WTC11 (cell line): ENCODE measurements around the gene PKIG. TPM values are rescaled to one million over a fixed set of nuclear protein-coding genes. Genes with fewer than 3 reads are reported as not detected.

ENCODE experiments used
- ATAC-seq: fragments of 200-7000 bp; cut with Tn5 transposase; 2 replicates; pipeline ENCODE4 v1.10.0; 2021; ENCODE audit warnings: mild to moderate bottlenecking, moderate library complexity
- CTCF ChIA-PET: fragments of 300-600 bp; sonication (Branson Sonifier 250); formaldehyde crosslinking; loops from one replicate; lab custom pipeline; 2021; ENCODE audit warnings: antibody characterized with exemption; lab: Charles Lee
- POLR2A ChIA-PET: fragments of 350-600 bp; sonication (Branson Sonifier 250); formaldehyde crosslinking; loops from one replicate; lab custom pipeline; 2021; ENCODE audit warnings: antibody characterized with exemption; lab: Charles Lee
- DNase-seq: peaks from one replicate; pipeline ENCODE4 v3.0.0; 2021; ENCODE audit warnings: low spot score
- H3K27ac Mint-ChIP-seq: 2 replicates; pipeline ENCODE4 v1.8.0; 2021; ENCODE audit warnings: mixed read lengths
- H3K27me3 Mint-ChIP-seq: 2 replicates; pipeline ENCODE4 v1.8.0; 2021; ENCODE audit warnings: low read depth, mild to moderate bottlenecking, moderate library complexity, mixed read lengths
- H3K36me3 Mint-ChIP-seq: 2 replicates; pipeline ENCODE4 v1.8.0; 2021; ENCODE audit warnings: mixed read lengths
- H3K4me1 Mint-ChIP-seq: 2 replicates; pipeline ENCODE4 v1.8.0; 2022; ENCODE audit warnings: mixed read lengths
- H3K4me3 Mint-ChIP-seq: 2 replicates; pipeline ENCODE4 v1.8.0; 2021; ENCODE audit warnings: mild to moderate bottlenecking, moderate library complexity, mixed read lengths
- H3K9me3 Mint-ChIP-seq: 2 replicates; pipeline ENCODE4 v1.8.0; 2021; ENCODE audit warnings: mixed read lengths
- CTCF ChIP-seq: fragments of 200-600 bp; IDR thresholded peaks from 2 replicates; pipeline ENCODE4 v1.8.0; 2022; ENCODE audit warnings: antibody characterized with exemption
- ESRRA ChIP-seq: sonication (generic); formaldehyde crosslinking; IDR thresholded peaks from 2 replicates; pipeline ENCODE4 v1.8.1; 2022; ENCODE audit warnings: mild to moderate bottlenecking, missing genetic modification reagents, borderline replicate concordance
- ETV6 ChIP-seq: sonication (generic); formaldehyde crosslinking; IDR thresholded peaks from 2 replicates; pipeline ENCODE4 v1.8.1; 2022; ENCODE audit warnings: mild to moderate bottlenecking, missing genetic modification reagents
- FOXP1 ChIP-seq: sonication (generic); formaldehyde crosslinking; IDR thresholded peaks from 2 replicates; pipeline ENCODE4 v1.8.0; 2022; ENCODE audit warnings: missing genetic modification reagents, mild to moderate bottlenecking, moderate library complexity, borderline replicate concordance
- IRF1 ChIP-seq: sonication (generic); formaldehyde crosslinking; IDR thresholded peaks from 2 replicates; pipeline ENCODE4 v1.8.0; 2023; ENCODE audit warnings: missing genetic modification reagents
- IRF2 ChIP-seq: sonication (generic); formaldehyde crosslinking; IDR thresholded peaks from 2 replicates; pipeline ENCODE4 v1.8.0; 2022; ENCODE audit warnings: low read depth, missing genetic modification reagents, borderline replicate concordance
- MYBL2 ChIP-seq: sonication (generic); formaldehyde crosslinking; IDR thresholded peaks from 2 replicates; pipeline ENCODE4 v1.8.1; 2023; ENCODE audit warnings: mild to moderate bottlenecking, moderate library complexity, missing genetic modification reagents
- NR3C1 ChIP-seq: sonication (generic); formaldehyde crosslinking; conservative IDR thresholded peaks from 2 replicates; pipeline ENCODE4 v1.8.1; 2023; ENCODE audit warnings: low read depth, mild to moderate bottlenecking, missing genetic modification reagents
- SOX15 ChIP-seq: fragments of 250-450 bp; sonication (Bioruptor Pico); IDR thresholded peaks from 2 replicates; pipeline ENCODE4 v1.9.0; 2021; ENCODE audit warnings: mild to moderate bottlenecking
- TCF7 ChIP-seq: sonication (generic); formaldehyde crosslinking; IDR thresholded peaks from 2 replicates; pipeline ENCODE4 v1.8.0; 2022; ENCODE audit warnings: mild to moderate bottlenecking, low read depth, missing genetic modification reagents, moderate library complexity
- TEAD1 ChIP-seq: sonication (generic); formaldehyde crosslinking; IDR thresholded peaks from 2 replicates; pipeline ENCODE4 v1.8.0; 2022; ENCODE audit warnings: mild to moderate bottlenecking, missing genetic modification reagents
- TP53 ChIP-seq: sonication (generic); formaldehyde crosslinking; IDR thresholded peaks from 2 replicates; pipeline ENCODE4 v1.8.1; 2023; ENCODE audit warnings: mild to moderate bottlenecking, missing genetic modification reagents
- ZNF232 ChIP-seq: sonication (generic); formaldehyde crosslinking; IDR thresholded peaks from 2 replicates; pipeline ENCODE4 v1.8.0; 2022; ENCODE audit warnings: mild to moderate bottlenecking, missing genetic modification reagents
- ZSCAN18 ChIP-seq: fragments of 250-450 bp; sonication (Bioruptor Pico); IDR thresholded peaks from 2 replicates; pipeline ENCODE4 v2.1.2; 2022; ENCODE audit warnings: mild to moderate bottlenecking, moderate library complexity
- total RNA-seq: library from RNA; stranded (reverse); gene quantifications from 3 replicates; pipeline ENCODE4 v1.2.3, GENCODE V29; 2021
- TF ChIP-seq, protein P1 (sequence below): sonication (generic); formaldehyde crosslinking; conservative IDR thresholded peaks from 2 replicates; pipeline ENCODE4 v1.8.1; 2023; ENCODE audit warnings: mild to moderate bottlenecking, low read depth, missing genetic modification reagents, moderate library complexity
- TF ChIP-seq, protein P2 (sequence below): fragments of 250-450 bp; sonication (Bioruptor Pico); IDR thresholded peaks from 2 replicates; pipeline ENCODE4 v1.8.0; 2021; ENCODE audit warnings: mild to moderate bottlenecking
- TF ChIP-seq, protein P3 (sequence below): sonication (generic); formaldehyde crosslinking; IDR thresholded peaks from 2 replicates; pipeline ENCODE4 v1.8.1; 2022; ENCODE audit warnings: missing genetic modification reagents, borderline replicate concordance
- TF ChIP-seq, protein P4 (sequence below): sonication (generic); formaldehyde crosslinking; IDR thresholded peaks from 2 replicates; pipeline ENCODE4 v1.8.1; 2022; ENCODE audit warnings: low read depth, mild to moderate bottlenecking, moderate library complexity, missing genetic modification reagents, borderline replicate concordance
- TF ChIP-seq, protein P5 (sequence below): sonication (generic); formaldehyde crosslinking; IDR thresholded peaks from 2 replicates; pipeline ENCODE4 v1.8.1; 2023; ENCODE audit warnings: mild to moderate bottlenecking, missing genetic modification reagents, moderate library complexity

The PKIG gene
- total RNA-seq, 1 experiment from 2014 or later: 22.7 TPM

- ChIA-PET POLR2A (no interaction called here), CTCF (interaction anchor here (1.6 to 2.8 kb wide), 3 partner anchors 9 to 42 kb away, joined by 5 to 24 read pairs (median 8); no protein-coding TSS in a partner anchor)
- H3K27ac Mint-ChIP-seq: peak overlapping the region; percentile 84; the same call in 1 of the 2 replicates
Measured at GRCh38 chr20:44641325-44641724, 58.9 kb downstream of the PKIG start.

More at GRCh38 chr20:44641325-44641724, 58.9 kb downstream of the PKIG start:
- Mint-ChIP-seq H3K27me3 (no peaks in the 10 kb centered on the region; the same call in 1 of the 2 replicates), H3K36me3 (peaks cover 20% of the 10 kb centered on the region), H3K9me3 (peaks cover 10% of the 10 kb centered on the region)
- ATAC-seq: no peak
- TF ChIP-seq FOXP1 (CRISPR knock-in tag): no peak
- TF ChIP-seq, protein P1, sequence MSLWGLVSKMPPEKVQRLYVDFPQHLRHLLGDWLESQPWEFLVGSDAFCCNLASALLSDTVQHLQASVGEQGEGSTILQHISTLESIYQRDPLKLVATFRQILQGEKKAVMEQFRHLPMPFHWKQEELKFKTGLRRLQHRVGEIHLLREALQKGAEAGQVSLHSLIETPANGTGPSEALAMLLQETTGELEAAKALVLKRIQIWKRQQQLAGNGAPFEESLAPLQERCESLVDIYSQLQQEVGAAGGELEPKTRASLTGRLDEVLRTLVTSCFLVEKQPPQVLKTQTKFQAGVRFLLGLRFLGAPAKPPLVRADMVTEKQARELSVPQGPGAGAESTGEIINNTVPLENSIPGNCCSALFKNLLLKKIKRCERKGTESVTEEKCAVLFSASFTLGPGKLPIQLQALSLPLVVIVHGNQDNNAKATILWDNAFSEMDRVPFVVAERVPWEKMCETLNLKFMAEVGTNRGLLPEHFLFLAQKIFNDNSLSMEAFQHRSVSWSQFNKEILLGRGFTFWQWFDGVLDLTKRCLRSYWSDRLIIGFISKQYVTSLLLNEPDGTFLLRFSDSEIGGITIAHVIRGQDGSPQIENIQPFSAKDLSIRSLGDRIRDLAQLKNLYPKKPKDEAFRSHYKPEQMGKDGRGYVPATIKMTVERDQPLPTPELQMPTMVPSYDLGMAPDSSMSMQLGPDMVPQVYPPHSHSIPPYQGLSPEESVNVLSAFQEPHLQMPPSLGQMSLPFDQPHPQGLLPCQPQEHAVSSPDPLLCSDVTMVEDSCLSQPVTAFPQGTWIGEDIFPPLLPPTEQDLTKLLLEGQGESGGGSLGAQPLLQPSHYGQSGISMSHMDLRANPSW (CRISPR knock-in tag): no peak
- no peak for TF ChIP-seq ZSCAN18
- TF ChIP-seq IRF2 (CRISPR knock-in tag): no peak
- TF ChIP-seq TEAD1: no peak
- TF ChIP-seq, protein P2, sequence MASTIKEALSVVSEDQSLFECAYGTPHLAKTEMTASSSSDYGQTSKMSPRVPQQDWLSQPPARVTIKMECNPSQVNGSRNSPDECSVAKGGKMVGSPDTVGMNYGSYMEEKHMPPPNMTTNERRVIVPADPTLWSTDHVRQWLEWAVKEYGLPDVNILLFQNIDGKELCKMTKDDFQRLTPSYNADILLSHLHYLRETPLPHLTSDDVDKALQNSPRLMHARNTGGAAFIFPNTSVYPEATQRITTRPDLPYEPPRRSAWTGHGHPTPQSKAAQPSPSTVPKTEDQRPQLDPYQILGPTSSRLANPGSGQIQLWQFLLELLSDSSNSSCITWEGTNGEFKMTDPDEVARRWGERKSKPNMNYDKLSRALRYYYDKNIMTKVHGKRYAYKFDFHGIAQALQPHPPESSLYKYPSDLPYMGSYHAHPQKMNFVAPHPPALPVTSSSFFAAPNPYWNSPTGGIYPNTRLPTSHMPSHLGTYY: no peak
- TF ChIP-seq IRF1: no peak
- no peak for TF ChIP-seq TCF7 (CRISPR knock-in tag)
- TF ChIP-seq CTCF: no peak
- TF ChIP-seq ETV6 (CRISPR knock-in tag): no peak
- TF ChIP-seq ESRRA: no peak
- TF ChIP-seq, protein P3, sequence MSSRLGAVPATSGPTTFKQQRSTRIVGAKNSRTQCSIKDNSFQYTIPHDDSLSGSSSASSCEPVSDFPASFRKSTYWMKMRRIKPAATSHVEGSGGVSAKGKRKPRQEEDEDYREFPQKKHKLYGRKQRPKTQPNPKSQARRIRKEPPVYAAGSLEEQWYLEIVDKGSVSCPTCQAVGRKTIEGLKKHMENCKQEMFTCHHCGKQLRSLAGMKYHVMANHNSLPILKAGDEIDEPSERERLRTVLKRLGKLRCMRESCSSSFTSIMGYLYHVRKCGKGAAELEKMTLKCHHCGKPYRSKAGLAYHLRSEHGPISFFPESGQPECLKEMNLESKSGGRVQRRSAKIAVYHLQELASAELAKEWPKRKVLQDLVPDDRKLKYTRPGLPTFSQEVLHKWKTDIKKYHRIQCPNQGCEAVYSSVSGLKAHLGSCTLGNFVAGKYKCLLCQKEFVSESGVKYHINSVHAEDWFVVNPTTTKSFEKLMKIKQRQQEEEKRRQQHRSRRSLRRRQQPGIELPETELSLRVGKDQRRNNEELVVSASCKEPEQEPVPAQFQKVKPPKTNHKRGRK (CRISPR knock-in tag): no peak
- TF ChIP-seq MYBL2 (CRISPR knock-in tag): no peak
- no peak for TF ChIP-seq SOX15 (CRISPR knock-in tag)
- TF ChIP-seq NR3C1: no peak
- TF ChIP-seq, protein P4, sequence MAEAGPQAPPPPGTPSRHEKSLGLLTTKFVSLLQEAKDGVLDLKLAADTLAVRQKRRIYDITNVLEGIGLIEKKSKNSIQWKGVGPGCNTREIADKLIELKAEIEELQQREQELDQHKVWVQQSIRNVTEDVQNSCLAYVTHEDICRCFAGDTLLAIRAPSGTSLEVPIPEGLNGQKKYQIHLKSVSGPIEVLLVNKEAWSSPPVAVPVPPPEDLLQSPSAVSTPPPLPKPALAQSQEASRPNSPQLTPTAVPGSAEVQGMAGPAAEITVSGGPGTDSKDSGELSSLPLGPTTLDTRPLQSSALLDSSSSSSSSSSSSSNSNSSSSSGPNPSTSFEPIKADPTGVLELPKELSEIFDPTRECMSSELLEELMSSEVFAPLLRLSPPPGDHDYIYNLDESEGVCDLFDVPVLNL (CRISPR knock-in tag): no peak
- TF ChIP-seq TP53: no peak
- TF ChIP-seq, protein P5, sequence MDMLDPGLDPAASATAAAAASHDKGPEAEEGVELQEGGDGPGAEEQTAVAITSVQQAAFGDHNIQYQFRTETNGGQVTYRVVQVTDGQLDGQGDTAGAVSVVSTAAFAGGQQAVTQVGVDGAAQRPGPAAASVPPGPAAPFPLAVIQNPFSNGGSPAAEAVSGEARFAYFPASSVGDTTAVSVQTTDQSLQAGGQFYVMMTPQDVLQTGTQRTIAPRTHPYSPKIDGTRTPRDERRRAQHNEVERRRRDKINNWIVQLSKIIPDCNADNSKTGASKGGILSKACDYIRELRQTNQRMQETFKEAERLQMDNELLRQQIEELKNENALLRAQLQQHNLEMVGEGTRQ (CRISPR knock-in tag): no peak
- TF ChIP-seq ZNF232: no peak
- TF ChIP-seq, all 79 proteins: peak for 0
- no peak for DNase-seq
- Mint-ChIP-seq H3K4me1 (peaks cover 48% of the 10 kb centered on the region), H3K4me3 (no peak overlapping the region)
